AG09319 (cell line): ENCODE measurements around the gene EML6.

Experiments used
- DNase-seq: peaks from one replicate; pipeline ENCODE4 v3.0.0-alpha.2; 2010; ENCODE audit warnings: low read depth; ENCODE audit errors: extremely low read depth
- CTCF ChIP-seq: IDR thresholded peaks from 2 replicates; pipeline ENCODE4 v1.5.1; 2011; ENCODE audit warnings: low read depth, mild to moderate bottlenecking, inconsistent platforms, low read length, moderate library complexity

EML6 gene

GRCh38 chr2:54722641-54723040 lies 821 bp upstream of the EML6 start:
- DNase-seq = no peak
- TF ChIP-seq CTCF = no peak

GRCh38 chr2:54723996-54724559 lies 616 bp downstream of the EML6 start:
- DNase-seq = no peak
- no peak for TF ChIP-seq CTCF

GRCh38 chr2:54724560-54725342 lies 1.3 kb downstream of the EML6 start:
- no peak for DNase-seq
- no peak for TF ChIP-seq CTCF

- TF ChIP-seq CTCF = no peak
- DNase-seq = no peak
Measured at GRCh38 chr2:54725343-54726099, 2.1 kb downstream of the EML6 start.

- no peak for TF ChIP-seq CTCF
- no peak for DNase-seq
Measured at GRCh38 chr2:54726431-54726830, 3.0 kb downstream of the EML6 start.

- TF ChIP-seq CTCF = no peak
- no peak for DNase-seq
Measured at GRCh38 chr2:54726940-54727339, 3.5 kb downstream of the EML6 start.

- TF ChIP-seq CTCF = no peak
- DNase-seq = peak; percentile 34
Measured at GRCh38 chr2:54728669-54729120, 5.2 kb downstream of the EML6 start.
